Neural cell (in vitro differentiated cells): ENCODE data around the gene H2BK1. TPM values are rescaled to one million over a fixed set of nuclear protein-coding genes. Genes with fewer than 3 reads are reported as not detected.

Experiments used
- H2AFZ ChIP-seq: fragments of 200-600, 300-800 bp; sonication (generic), shearing (Covaris generic); 2 replicates; pipeline ENCODE4 v1.6.0; 2014; ENCODE audit warnings: low read depth, mild to moderate bottlenecking, antibody characterized with exemption, low read length, moderate library complexity
- H3F3A ChIP-seq: fragments of 200-600 bp; shearing (Covaris generic); 2 replicates; pipeline ENCODE4 v1.6.1; 2016; ENCODE audit warnings: mild to moderate bottlenecking, moderate library complexity, mixed read lengths, antibody characterized with exemption, low read length; ENCODE audit not compliant: insufficient read depth, poor library complexity, severe bottlenecking
- H3K27ac ChIP-seq: fragments of 200-600, 300-800 bp; sonication (generic), shearing (Covaris generic); 2 replicates; pipeline ENCODE4 v1.5.1; 2014; ENCODE audit warnings: mild to moderate bottlenecking, low read length, moderate library complexity
- H3K27me3 ChIP-seq: fragments of 300-800, 200-600 bp; sonication (generic), shearing (Covaris generic); 2 replicates; pipeline ENCODE4 v1.6.0; 2014; ENCODE audit warnings: mild to moderate bottlenecking, low read depth, low read length, moderate library complexity; ENCODE audit not compliant: insufficient read depth
- H3K36me3 ChIP-seq: fragments of 300-800, 200-600 bp; sonication (generic), shearing (Covaris generic); 2 replicates; pipeline ENCODE4 v1.5.1; 2014; ENCODE audit warnings: mild to moderate bottlenecking, antibody characterized with exemption, low read length, moderate library complexity; ENCODE audit not compliant: insufficient read depth
- H3K4me2 ChIP-seq: fragments of 300-800, 200-600 bp; sonication (generic), shearing (Covaris generic); 2 replicates; pipeline ENCODE4 v1.6.0; 2014; ENCODE audit warnings: mild to moderate bottlenecking, low read length
- H3K4me3 ChIP-seq: fragments of 300-800, 200-600 bp; sonication (generic), shearing (Covaris generic); 2 replicates; pipeline ENCODE4 v1.5.1; 2014; ENCODE audit warnings: mild to moderate bottlenecking, low read length, moderate library complexity
- H3K79me2 ChIP-seq: fragments of 200-600 bp; shearing (Covaris generic); replicated peaks from 2 replicates; pipeline ENCODE4 v1.6.0; 2014; ENCODE audit warnings: mild to moderate bottlenecking, low read length, moderate library complexity; ENCODE audit not compliant: insufficient read depth
- H3K9ac ChIP-seq: fragments of 300-800, 200-600 bp; sonication (generic), shearing (Covaris generic); 2 replicates; pipeline ENCODE4 v1.6.1; 2016; ENCODE audit warnings: mild to moderate bottlenecking, low read length, mixed read lengths
- H3K9me2 ChIP-seq: fragments of 200-600 bp; shearing (Covaris generic); 2 replicates; pipeline ENCODE4 v1.6.1; 2016; ENCODE audit warnings: mild to moderate bottlenecking, low read length, mixed read lengths; ENCODE audit not compliant: insufficient read depth
- H3K9me3 ChIP-seq: fragments of 200-600, 300-800 bp; sonication (generic), shearing (Covaris generic); 2 replicates; pipeline ENCODE4 v1.6.1; 2016; ENCODE audit warnings: mild to moderate bottlenecking, mixed run types, low read length, moderate library complexity, mixed read lengths
- H4K20me1 ChIP-seq: fragments of 200-600 bp; shearing (Covaris generic); 2 replicates; pipeline ENCODE4 v1.6.1; 2016; ENCODE audit warnings: mild to moderate bottlenecking, mixed run types; ENCODE audit not compliant: insufficient read depth
- EP300 ChIP-seq: fragments of 450-650 bp; conservative IDR thresholded peaks from 2 replicates; pipeline ENCODE4 v1.6.1; 2014; ENCODE audit warnings: antibody characterized with exemption, mild to moderate bottlenecking, moderate library complexity; ENCODE audit not compliant: poor library complexity, severe bottlenecking
- EZH2 ChIP-seq: fragments of 200-600, 300-800 bp; shearing (Covaris generic), sonication (generic); IDR thresholded peaks from 2 replicates; pipeline ENCODE4 v1.6.1; 2014; ENCODE audit warnings: antibody characterized with exemption, low read length, borderline replicate concordance, mild to moderate bottlenecking; ENCODE audit not compliant: insufficient read depth, poor library complexity, severe bottlenecking
- MXI1 ChIP-seq: fragments of 450-650 bp; conservative IDR thresholded peaks from 2 replicates; pipeline ENCODE4 v1.6.1; 2014; ENCODE audit warnings: antibody characterized with exemption, mild to moderate bottlenecking; ENCODE audit not compliant: poor library complexity, severe bottlenecking
- POLR2AphosphoS5 ChIP-seq: IDR thresholded peaks from 2 replicates; pipeline ENCODE4 v1.6.1; 2012
- RAD21 ChIP-seq: fragments of 450-650 bp; conservative IDR thresholded peaks from 2 replicates; pipeline ENCODE4 v1.6.1; 2014; ENCODE audit warnings: antibody characterized with exemption, mild to moderate bottlenecking, moderate library complexity
- SMC3 ChIP-seq: fragments of 450-650 bp; conservative IDR thresholded peaks from 2 replicates; pipeline ENCODE4 v1.6.1; 2014; ENCODE audit warnings: antibody characterized with exemption, mild to moderate bottlenecking, moderate library complexity; ENCODE audit not compliant: poor library complexity
- TAF1 ChIP-seq: IDR thresholded peaks from 2 replicates; pipeline ENCODE4 v1.6.1; 2012; ENCODE audit warnings: low read depth
- polyA plus RNA-seq: library from polyadenylated mRNA; depleted of rRNA; stranded (reverse); fragments of >200 nt; gene quantifications from 2 replicates; pipeline ENCODE4 v1.2.3, GENCODE V29; 2014
- TF ChIP-seq, protein P1 (sequence below): fragments of 450-650 bp; IDR thresholded peaks from 2 replicates; pipeline ENCODE4 v1.5.1; 2014; ENCODE audit warnings: antibody characterized with exemption, mild to moderate bottlenecking, moderate library complexity; ENCODE audit not compliant: poor library complexity, severe bottlenecking
- TF ChIP-seq, protein P2 (sequence below): IDR thresholded peaks from 2 replicates; pipeline ENCODE4 v1.6.1; 2012; ENCODE audit warnings: borderline replicate concordance

H2BK1 gene
- polyA plus RNA-seq, 1 donor from 2014 or later: not detected

DNA sequence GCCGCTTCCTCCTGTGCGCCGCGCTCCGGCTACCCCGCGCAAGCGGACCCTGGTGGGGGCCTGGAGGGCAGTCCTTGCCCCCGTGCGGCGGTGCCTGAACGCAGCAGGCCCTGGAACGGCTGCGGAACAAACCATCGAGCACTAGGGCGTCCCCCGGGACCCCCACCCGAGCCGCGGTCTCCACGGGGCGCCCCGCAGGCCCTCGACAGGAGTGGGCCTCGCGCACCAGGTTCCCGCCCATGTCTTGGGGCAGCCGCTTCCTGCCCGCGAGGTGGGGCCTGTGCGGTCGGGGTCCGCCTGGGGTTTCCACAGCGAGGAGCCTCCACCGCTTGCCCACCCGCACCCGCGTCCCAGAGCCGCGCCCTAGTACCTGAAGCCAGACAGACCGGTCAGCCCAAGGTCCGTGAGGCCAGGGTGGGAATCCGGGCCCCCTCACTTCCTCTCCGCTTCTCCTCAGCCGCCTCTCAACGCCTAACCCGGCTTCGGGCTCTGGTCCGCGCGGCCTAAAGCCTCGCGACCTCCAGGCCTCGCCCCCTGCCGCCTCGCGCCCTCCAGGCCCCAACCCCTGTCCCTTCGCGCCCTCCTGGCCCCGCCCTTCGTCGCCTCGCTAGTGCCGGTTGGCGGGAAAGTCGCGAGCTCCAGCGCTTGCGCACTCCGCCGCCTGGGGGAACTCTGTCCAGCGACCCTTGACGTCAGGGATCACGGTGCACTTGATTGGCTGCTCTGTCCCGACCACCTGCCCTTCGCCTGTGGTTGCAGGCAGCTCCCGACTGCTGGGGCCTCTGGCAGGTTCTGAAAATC is 35.8 kb downstream of the H2BK1 start:
- H3K9me2 ChIP-seq: no peaks in the 10 kb centered on the region
- H3F3A ChIP-seq: no peaks in the 10 kb centered on the region
- no peak overlapping the region for H2AFZ ChIP-seq
- H3K27ac ChIP-seq: no peak overlapping the region
- H3K4me2 ChIP-seq: no peak overlapping the region
- no peak for TF ChIP-seq TAF1
- TF ChIP-seq EZH2: no peak
- TF ChIP-seq EP300: no peak
- no peak for TF ChIP-seq SMC3
- no peak for TF ChIP-seq POLR2AphosphoS5
- no peak for TF ChIP-seq RAD21
- TF ChIP-seq, protein P1, sequence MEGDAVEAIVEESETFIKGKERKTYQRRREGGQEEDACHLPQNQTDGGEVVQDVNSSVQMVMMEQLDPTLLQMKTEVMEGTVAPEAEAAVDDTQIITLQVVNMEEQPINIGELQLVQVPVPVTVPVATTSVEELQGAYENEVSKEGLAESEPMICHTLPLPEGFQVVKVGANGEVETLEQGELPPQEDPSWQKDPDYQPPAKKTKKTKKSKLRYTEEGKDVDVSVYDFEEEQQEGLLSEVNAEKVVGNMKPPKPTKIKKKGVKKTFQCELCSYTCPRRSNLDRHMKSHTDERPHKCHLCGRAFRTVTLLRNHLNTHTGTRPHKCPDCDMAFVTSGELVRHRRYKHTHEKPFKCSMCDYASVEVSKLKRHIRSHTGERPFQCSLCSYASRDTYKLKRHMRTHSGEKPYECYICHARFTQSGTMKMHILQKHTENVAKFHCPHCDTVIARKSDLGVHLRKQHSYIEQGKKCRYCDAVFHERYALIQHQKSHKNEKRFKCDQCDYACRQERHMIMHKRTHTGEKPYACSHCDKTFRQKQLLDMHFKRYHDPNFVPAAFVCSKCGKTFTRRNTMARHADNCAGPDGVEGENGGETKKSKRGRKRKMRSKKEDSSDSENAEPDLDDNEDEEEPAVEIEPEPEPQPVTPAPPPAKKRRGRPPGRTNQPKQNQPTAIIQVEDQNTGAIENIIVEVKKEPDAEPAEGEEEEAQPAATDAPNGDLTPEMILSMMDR: no peak
- TF ChIP-seq, protein P2, sequence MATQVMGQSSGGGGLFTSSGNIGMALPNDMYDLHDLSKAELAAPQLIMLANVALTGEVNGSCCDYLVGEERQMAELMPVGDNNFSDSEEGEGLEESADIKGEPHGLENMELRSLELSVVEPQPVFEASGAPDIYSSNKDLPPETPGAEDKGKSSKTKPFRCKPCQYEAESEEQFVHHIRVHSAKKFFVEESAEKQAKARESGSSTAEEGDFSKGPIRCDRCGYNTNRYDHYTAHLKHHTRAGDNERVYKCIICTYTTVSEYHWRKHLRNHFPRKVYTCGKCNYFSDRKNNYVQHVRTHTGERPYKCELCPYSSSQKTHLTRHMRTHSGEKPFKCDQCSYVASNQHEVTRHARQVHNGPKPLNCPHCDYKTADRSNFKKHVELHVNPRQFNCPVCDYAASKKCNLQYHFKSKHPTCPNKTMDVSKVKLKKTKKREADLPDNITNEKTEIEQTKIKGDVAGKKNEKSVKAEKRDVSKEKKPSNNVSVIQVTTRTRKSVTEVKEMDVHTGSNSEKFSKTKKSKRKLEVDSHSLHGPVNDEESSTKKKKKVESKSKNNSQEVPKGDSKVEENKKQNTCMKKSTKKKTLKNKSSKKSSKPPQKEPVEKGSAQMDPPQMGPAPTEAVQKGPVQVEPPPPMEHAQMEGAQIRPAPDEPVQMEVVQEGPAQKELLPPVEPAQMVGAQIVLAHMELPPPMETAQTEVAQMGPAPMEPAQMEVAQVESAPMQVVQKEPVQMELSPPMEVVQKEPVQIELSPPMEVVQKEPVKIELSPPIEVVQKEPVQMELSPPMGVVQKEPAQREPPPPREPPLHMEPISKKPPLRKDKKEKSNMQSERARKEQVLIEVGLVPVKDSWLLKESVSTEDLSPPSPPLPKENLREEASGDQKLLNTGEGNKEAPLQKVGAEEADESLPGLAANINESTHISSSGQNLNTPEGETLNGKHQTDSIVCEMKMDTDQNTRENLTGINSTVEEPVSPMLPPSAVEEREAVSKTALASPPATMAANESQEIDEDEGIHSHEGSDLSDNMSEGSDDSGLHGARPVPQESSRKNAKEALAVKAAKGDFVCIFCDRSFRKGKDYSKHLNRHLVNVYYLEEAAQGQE: no peak
- no peaks in the 10 kb centered on the region for H3K36me3 ChIP-seq
- H3K27me3 ChIP-seq: peaks cover 13% of the 10 kb centered on the region
- H3K79me2 ChIP-seq: no peaks in the 10 kb centered on the region
- no peak overlapping the region for H3K4me3 ChIP-seq
- H3K9me3 ChIP-seq: no peaks in the 10 kb centered on the region
- no peaks in the 10 kb centered on the region for H4K20me1 ChIP-seq
- no peak overlapping the region for H3K9ac ChIP-seq

GRCh38 chr7:151173386-151174245 is 36.7 kb downstream of the H2BK1 start:
- Histone ChIP-seq H3K79me2 (no peaks in the 10 kb centered on the region), H4K20me1 (no peaks in the 10 kb centered on the region), H3K9me2 (no peaks in the 10 kb centered on the region), H3K27me3 (peaks cover 21% of the 10 kb centered on the region), H2AFZ (no peak overlapping the region), H3K4me2 (no peak overlapping the region), H3F3A (no peaks in the 10 kb centered on the region), H3K9me3 (no peaks in the 10 kb centered on the region), H3K27ac (no peak overlapping the region), H3K4me3 (no peak overlapping the region), H3K9ac (no peak overlapping the region), H3K36me3 (no peaks in the 10 kb centered on the region)
- TF ChIP-seq TAF1 (no peak), EZH2 (no peak), EP300 (no peak), SMC3 (no peak), MXI1 (no peak), POLR2AphosphoS5 (no peak), RAD21 (no peak)
- TF ChIP-seq, protein P1: no peak
- TF ChIP-seq, protein P2: no peak
